GM12875 (cell line): Measurements from ENCODE around the gene CRYL1.

Experiments used
- H3K4me3 ChIP-seq: one replicate; pipeline ENCODE4 v1.5.1; 2011; ENCODE audit warnings: low read depth, low read length, control low read depth
- CTCF ChIP-seq: IDR thresholded peaks from 2 replicates; pipeline ENCODE4 v1.5.1; 2011; ENCODE audit warnings: low read depth, mild to moderate bottlenecking, control low read depth, inconsistent platforms, low read length, moderate library complexity, borderline replicate concordance; ENCODE audit not compliant: insufficient read depth

CRYL1 gene

GRCh38 chr13:20401531-20401930 lies 124.1 kb downstream of the CRYL1 start:
- no peak overlapping the region for H3K4me3 ChIP-seq
- TF ChIP-seq CTCF: no peak

DNA sequence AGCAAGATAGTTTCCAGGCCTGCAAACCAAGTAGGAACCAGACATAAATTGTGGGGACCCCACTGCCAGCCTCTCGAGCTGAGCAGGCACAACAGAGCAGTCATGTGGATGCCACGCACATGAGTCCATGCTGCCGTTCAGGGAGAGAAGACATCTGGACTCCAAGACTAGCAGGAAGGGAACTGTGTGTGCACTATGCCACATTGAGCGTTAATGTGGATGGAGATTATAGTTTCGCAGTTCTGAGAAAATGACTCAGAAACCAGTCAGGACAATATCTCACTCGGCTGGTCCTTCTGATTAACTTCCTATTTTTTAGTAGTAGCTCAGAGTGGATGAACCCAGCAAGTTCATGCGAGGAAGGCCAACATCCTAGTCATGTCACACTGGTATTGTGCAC lies 124.9 kb downstream of the CRYL1 start:
- TF ChIP-seq CTCF: no peak
- H3K4me3 ChIP-seq: no peak overlapping the region

DNA sequence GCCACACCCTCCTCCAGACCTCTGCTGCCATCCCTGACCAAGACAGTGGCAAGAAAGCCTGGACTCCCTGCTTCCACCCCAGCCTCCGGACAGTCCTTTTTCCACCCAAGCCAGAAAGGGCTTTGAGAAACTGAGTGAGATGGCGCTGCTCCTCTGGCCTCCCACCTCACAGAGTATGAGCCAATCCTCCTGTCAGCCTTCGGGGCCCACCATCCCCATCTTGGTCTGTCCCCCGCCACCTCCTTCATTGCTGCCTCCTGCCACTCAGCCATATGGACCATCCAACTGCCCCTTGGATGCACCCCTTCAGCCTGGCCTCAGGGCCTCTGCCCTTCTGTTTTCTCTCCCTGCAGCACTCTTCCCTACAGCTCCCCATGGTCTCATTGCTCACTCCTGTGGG lies 125.7 kb downstream of the CRYL1 start:
- no peak overlapping the region for H3K4me3 ChIP-seq
- no peak for TF ChIP-seq CTCF

- no peak for TF ChIP-seq CTCF
- no peak overlapping the region for H3K4me3 ChIP-seq
These were observed 126.1 kb downstream of the CRYL1 start for GRCh38 chr13:20399515-20399914.

GRCh38 chr13:20398459-20398858 lies 127.2 kb downstream of the CRYL1 start:
- no peak for TF ChIP-seq CTCF
- no peak overlapping the region for H3K4me3 ChIP-seq

DNA sequence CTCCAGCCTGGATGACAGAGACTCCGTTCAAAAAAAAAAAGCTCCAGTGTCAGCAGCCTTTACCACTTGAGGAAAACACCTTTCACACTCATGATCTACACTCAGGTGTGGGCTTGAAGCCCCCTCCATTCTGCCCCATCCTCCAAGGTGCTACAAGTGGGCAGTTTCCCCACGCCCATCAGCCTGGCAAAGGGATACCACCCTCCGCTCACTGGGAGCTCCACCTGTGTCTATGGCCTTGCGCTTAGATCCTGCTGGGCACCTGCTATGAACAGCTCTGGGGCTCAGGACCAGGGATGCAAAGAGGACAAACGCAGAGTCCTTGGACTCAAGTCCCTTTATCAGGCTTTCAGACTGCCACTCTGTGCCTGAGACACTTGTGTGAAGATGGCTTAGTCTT lies 127.8 kb downstream of the CRYL1 start:
- no peak for TF ChIP-seq CTCF
- no peak overlapping the region for H3K4me3 ChIP-seq

DNA sequence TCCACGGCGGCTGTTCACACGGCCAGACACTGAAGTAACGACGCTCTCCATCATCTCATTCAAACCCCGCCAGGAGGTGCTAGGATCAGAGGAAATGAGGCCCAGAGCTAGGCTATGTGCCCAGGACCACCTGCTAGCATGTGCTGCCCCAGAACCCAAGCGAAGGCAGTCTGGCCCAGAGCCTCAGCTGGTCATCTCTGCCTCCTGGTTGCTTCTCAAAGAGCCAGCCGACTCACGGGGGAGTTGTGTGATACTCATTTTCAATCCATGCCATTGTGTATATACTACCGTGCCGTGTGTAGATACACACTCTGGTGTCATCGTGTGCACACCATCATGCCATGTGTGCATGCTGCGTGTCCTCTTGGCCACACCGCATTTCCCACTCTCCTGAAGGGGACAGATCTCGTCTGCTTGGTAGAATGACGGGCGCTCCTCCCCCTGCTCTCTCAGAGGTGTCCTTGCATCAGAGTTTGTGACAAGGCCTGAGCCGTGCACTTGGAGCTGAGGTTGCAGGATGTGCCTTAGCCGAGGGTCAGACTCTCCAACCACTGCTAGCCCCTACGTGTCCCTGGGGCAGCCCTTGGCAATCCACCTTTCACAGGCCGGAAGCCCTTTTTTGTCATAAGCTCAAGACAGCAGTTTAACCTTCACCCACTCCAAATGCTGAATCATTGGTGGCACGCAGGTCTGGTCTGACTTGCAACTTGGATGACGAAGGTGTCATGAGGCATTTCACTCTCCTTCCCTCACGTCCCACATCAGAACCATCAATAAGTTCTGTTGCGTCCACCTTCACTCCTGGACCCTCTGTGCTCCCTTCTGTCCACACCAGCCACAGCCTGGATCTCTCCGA lies 130.4 kb downstream of the CRYL1 start:
- TF ChIP-seq CTCF: no peak
- H3K4me3 ChIP-seq: no peak overlapping the region
